GM12872 (cell line): ENCODE measurements around the gene C1orf216.

Source experiments
- TF ChIP-seq, protein P1 (sequence below): IDR thresholded peaks from 3 replicates; pipeline ENCODE4 v1.5.1; 2011; ENCODE audit warnings: low read depth, mild to moderate bottlenecking, low read length, moderate library complexity; ENCODE audit not compliant: insufficient read depth

Gene C1orf216, protein sequence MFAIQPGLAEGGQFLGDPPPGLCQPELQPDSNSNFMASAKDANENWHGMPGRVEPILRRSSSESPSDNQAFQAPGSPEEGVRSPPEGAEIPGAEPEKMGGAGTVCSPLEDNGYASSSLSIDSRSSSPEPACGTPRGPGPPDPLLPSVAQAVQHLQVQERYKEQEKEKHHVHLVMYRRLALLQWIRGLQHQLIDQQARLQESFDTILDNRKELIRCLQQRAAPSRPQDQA

DNA sequence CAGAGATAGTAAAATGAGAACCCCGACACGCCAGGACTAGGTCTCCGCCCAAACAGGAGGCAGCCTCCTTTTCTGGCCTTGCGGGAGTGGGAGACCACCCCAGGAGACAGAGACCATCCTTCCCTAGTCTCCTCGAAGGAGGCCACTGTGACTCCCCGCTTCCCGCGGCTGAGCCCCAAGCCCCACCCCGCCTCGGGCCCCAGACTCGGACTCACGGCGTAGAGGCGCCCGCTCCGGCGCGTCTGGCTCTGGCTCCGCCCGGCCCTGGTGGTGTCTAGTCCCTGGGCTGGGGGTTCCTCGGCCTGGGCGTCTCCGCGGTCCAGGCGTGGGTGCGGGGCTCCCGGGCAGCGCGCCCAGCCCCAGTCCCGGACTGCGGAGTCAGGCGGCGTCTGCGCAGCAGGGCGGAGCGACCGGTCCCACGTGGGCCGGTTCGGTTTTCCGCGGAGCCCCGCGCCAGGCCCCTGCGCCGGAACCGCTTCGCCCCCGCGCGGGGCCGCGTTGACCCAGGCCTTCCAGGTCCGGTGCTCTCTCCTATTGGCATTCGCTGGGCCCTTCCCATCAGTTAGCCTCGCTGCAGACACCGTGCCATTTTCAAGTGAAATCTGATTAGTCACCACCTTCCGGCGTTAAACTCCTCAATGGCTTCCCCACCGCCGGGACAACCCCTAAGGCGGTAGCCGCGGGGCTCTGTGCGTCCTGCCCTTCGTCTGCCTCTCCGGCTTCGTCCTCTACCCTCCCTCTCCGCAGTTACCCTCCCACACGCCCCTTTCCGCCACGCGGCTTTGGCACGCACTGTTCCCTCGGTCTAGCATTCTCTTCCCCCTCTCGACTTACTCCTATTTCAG is at the start of gene C1orf216:
TSS of gene C1orf216 (minus strand) at position 393 of the 845 bp plus-strand sequence. CDS start 2,563 bp downstream, outside the sequence.
- TF ChIP-seq, protein P1, sequence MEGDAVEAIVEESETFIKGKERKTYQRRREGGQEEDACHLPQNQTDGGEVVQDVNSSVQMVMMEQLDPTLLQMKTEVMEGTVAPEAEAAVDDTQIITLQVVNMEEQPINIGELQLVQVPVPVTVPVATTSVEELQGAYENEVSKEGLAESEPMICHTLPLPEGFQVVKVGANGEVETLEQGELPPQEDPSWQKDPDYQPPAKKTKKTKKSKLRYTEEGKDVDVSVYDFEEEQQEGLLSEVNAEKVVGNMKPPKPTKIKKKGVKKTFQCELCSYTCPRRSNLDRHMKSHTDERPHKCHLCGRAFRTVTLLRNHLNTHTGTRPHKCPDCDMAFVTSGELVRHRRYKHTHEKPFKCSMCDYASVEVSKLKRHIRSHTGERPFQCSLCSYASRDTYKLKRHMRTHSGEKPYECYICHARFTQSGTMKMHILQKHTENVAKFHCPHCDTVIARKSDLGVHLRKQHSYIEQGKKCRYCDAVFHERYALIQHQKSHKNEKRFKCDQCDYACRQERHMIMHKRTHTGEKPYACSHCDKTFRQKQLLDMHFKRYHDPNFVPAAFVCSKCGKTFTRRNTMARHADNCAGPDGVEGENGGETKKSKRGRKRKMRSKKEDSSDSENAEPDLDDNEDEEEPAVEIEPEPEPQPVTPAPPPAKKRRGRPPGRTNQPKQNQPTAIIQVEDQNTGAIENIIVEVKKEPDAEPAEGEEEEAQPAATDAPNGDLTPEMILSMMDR = no peak

DNA sequence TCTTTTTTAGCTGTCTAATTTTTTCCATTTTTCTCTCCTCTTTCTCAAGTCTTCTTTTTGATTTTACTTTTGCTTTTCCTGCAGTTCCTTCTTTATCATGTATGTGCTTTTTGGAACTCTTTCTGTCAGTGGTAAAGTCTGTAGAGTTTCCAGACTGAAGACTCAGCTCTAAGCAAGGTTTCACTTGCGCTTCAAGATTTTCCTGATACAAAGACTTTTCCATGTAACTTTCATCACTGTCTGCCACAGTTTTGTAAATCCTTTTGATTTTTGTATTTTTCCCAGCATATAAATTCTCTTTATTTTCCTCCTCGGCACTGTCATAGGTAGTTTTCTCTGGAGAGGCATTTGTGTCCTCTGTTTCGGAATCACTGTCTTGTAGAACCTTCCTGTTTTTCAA is 45.6 kb upstream of the C1orf216 start:
- TF ChIP-seq, protein P1 = no peak

DNA sequence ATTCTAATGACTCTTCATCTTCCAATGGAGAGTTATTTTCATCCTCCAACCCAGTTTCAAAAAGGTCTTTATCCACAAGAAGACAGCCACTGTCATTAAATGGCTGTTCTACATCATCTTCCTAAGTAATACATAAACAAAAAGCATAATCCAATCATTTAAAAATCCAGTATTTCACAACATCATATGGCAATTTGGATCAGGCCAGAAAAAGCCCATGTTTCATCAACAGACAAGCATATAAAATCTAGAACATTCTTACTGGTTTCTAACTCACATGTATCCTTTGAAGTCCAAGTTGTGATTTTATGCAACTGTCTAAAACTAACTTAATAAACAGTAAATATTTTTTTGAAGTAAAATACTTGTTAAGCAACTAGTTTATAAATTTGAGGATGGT is 44.5 kb upstream of the C1orf216 start:
- TF ChIP-seq, protein P1 = no peak

DNA sequence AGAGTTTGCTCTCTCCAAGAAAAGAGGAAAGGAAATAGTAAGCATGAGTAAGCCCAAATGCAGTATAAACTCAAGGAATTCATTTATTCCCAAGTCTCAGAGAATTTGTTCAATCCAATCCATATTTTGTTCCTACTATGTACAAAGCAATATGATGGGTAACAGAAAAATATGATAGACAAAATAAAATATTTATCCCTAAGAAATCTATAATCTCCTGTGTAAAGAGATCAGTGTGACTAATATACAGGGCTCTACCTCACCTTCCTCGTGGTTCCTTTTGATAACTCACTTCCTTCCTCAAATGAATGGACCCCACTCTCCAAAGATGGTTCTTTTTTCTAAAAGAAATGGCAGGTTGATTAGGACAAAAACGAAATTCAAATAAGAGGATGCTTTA is 43.5 kb upstream of the C1orf216 start:
- TF ChIP-seq, protein P1 = no peak

DNA sequence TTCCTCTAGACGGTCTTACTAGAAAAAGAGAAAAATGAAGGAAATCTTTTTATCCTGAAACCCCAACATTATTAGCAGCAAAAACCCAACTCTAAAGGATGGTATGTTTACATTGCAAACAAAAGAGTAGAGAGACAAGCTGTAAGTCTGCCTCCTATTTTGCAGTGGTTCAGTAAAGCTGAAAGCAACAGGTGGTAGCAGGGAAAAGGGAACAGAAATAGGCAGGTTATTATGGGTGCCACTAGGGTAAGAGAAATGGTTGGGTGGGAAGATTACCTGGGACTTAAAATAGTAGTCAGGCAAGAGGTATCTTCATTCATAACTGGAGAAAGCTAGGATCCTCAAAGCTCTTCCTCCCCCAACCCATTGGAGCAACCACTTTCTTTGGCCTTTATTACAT is 37.4 kb upstream of the C1orf216 start:
- TF ChIP-seq, protein P1 = no peak

DNA sequence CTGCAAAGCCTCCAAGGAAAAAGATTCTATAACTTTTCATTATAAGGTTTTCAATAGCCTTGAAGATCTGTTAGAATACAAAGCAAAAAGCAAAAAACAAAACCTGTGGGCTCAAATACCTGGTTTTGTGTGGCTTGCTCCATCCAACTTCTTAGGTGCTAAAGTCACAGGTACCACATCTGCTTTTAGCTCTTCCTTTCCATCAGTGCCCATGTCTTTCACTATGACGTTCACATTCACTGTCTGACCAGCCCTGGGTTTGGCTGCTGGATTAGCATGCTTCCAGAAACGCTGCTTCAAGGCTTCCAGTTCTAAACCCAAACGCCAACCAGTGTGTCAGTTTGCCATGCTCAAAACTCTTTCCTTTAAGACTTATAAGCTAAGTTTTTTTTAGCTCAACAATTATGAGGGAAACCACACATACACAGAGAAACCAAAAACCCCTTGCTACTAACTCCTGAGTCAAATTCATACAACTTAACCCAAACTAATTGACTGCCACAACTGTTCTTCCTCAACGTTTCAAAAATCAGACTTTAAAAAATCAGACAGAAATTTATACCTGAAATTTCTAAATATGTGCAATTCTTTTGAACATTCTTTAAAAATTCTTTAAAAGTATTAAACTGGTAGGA is 35.1 kb upstream of the C1orf216 start:
- TF ChIP-seq, protein P1 = no peak

DNA sequence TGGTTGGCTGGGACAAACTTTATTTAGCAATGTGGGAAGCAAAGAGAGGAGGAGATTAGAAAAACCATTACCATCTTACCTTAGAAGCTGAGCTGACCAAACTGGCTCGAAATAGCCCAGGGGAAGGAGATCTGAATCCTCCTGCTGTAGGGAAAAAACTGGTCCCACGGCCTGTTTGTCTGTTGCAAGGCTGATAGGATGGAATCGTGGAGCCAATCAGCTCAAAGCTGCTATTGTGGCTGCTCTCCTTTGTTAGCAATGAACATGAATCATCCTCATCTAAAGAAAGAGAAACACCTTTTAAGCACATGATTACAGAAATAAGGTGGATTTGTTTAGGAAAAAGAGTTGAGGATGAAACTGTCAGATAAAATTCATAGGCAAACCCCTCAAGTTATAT is 29.6 kb upstream of the C1orf216 start:
- TF ChIP-seq, protein P1 = no peak
